Nephron progenitor cell (in vitro differentiated cells): ENCODE results near the gene MAPK8.

ENCODE experiments used
- DNase-seq: peaks from one replicate; pipeline ENCODE4 v3.0.0; 2021
- H3K27ac Mint-ChIP-seq: 2 replicates; pipeline ENCODE4 v1.8.0; 2021; ENCODE audit warnings: mild to moderate bottlenecking, moderate library complexity, mixed read lengths
- H3K27me3 Mint-ChIP-seq: 2 replicates; pipeline ENCODE4 v1.8.0; 2021; ENCODE audit warnings: mild to moderate bottlenecking, low read depth, mixed read lengths; ENCODE audit not compliant: poor library complexity
- H3K36me3 Mint-ChIP-seq: 2 replicates; pipeline ENCODE4 v1.8.0; 2021; ENCODE audit warnings: low read depth, mixed read lengths
- H3K4me1 Mint-ChIP-seq: 2 replicates; pipeline ENCODE4 v1.8.0; 2021; ENCODE audit warnings: mixed read lengths
- H3K4me3 Mint-ChIP-seq: 2 replicates; pipeline ENCODE4 v1.8.0; 2021; ENCODE audit warnings: mild to moderate bottlenecking, moderate library complexity, mixed read lengths
- H3K9me3 Mint-ChIP-seq: 2 replicates; pipeline ENCODE4 v1.8.0; 2021; ENCODE audit warnings: mild to moderate bottlenecking, moderate library complexity, mixed read lengths
- TF ChIP-seq, protein P1 (sequence below): fragments of 200-600 bp; sonication (generic); IDR thresholded peaks from 2 replicates; pipeline ENCODE4 v1.5.0; 2021; ENCODE audit warnings: antibody characterized with exemption

MAPK8 gene

GRCh38 chr10:48292616-48293015 lies 13.9 kb upstream of the MAPK8 start:
- no peak for DNase-seq
- H3K36me3 Mint-ChIP-seq, result no peaks in the 10 kb centered on the region
- H3K4me1 Mint-ChIP-seq, result peaks cover 53% of the 10 kb centered on the region
- H3K27me3 Mint-ChIP-seq, result peaks cover 8% of the 10 kb centered on the region
- TF ChIP-seq, protein P1, sequence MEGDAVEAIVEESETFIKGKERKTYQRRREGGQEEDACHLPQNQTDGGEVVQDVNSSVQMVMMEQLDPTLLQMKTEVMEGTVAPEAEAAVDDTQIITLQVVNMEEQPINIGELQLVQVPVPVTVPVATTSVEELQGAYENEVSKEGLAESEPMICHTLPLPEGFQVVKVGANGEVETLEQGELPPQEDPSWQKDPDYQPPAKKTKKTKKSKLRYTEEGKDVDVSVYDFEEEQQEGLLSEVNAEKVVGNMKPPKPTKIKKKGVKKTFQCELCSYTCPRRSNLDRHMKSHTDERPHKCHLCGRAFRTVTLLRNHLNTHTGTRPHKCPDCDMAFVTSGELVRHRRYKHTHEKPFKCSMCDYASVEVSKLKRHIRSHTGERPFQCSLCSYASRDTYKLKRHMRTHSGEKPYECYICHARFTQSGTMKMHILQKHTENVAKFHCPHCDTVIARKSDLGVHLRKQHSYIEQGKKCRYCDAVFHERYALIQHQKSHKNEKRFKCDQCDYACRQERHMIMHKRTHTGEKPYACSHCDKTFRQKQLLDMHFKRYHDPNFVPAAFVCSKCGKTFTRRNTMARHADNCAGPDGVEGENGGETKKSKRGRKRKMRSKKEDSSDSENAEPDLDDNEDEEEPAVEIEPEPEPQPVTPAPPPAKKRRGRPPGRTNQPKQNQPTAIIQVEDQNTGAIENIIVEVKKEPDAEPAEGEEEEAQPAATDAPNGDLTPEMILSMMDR, result no peak
- H3K4me3 Mint-ChIP-seq, result no peak overlapping the region
- no peak overlapping the region for H3K27ac Mint-ChIP-seq
- H3K9me3 Mint-ChIP-seq, result peaks cover 4% of the 10 kb centered on the region

GRCh38 chr10:48294431-48294830 lies 12.0 kb upstream of the MAPK8 start:
- peaks cover 51% of the 10 kb centered on the region for H3K4me1 Mint-ChIP-seq
- no peaks in the 10 kb centered on the region for H3K36me3 Mint-ChIP-seq
- TF ChIP-seq, protein P1, result no peak
- peaks cover 8% of the 10 kb centered on the region for H3K27me3 Mint-ChIP-seq
- H3K9me3 Mint-ChIP-seq, result peaks cover 4% of the 10 kb centered on the region
- H3K4me3 Mint-ChIP-seq, result no peak overlapping the region
- no peak overlapping the region for H3K27ac Mint-ChIP-seq
- no peak for DNase-seq

GRCh38 chr10:48296576-48297098 lies 9.8 kb upstream of the MAPK8 start:
- TF ChIP-seq, protein P1, result no peak
- Mint-ChIP-seq H3K27ac (peak overlapping the region; percentile 69), H3K27me3 (peaks cover 7% of the 10 kb centered on the region), H3K9me3 (peaks cover 4% of the 10 kb centered on the region), H3K36me3 (no peaks in the 10 kb centered on the region), H3K4me3 (peak overlapping the region; percentile 6), H3K4me1 (peaks cover 41% of the 10 kb centered on the region)
- DNase-seq, result peak; percentile 20

GRCh38 chr10:48299066-48299465 lies 7.4 kb upstream of the MAPK8 start:
- Mint-ChIP-seq H3K27ac (no peak overlapping the region), H3K4me3 (no peak overlapping the region), H3K36me3 (no peaks in the 10 kb centered on the region), H3K4me1 (peaks cover 40% of the 10 kb centered on the region), H3K9me3 (no peaks in the 10 kb centered on the region), H3K27me3 (peaks cover 18% of the 10 kb centered on the region)
- TF ChIP-seq, protein P1, result no peak
- DNase-seq, result no peak

GRCh38 chr10:48299692-48300091 lies 6.8 kb upstream of the MAPK8 start:
- Mint-ChIP-seq H3K36me3 (no peaks in the 10 kb centered on the region), H3K9me3 (no peaks in the 10 kb centered on the region), H3K4me1 (peaks cover 40% of the 10 kb centered on the region), H3K27ac (no peak overlapping the region), H3K4me3 (no peak overlapping the region), H3K27me3 (peaks cover 24% of the 10 kb centered on the region)
- TF ChIP-seq, protein P1, result no peak
- DNase-seq, result no peak

GRCh38 chr10:48300556-48300955 lies 5.9 kb upstream of the MAPK8 start:
- Mint-ChIP-seq H3K36me3 (no peaks in the 10 kb centered on the region), H3K27me3 (peaks cover 31% of the 10 kb centered on the region), H3K9me3 (no peaks in the 10 kb centered on the region), H3K27ac (no peak overlapping the region), H3K4me1 (peaks cover 33% of the 10 kb centered on the region), H3K4me3 (no peak overlapping the region)
- TF ChIP-seq, protein P1, result no peak
- DNase-seq, result no peak
